Measurements from ENCODE around the gene DOK1.

Gene DOK1

GRCh38 chr2:74553892-74554819, at the start of gene DOK1, which contains the start of gene LOXL3:
DOK1 (plus strand) TSS chr2:74554720; CDS start chr2:74554755, 35 bp downstream.
LOXL3 (minus strand) TSS chr2:74553942; CDS start chr2:74552634, 1,308 bp downstream.
- peak; percentile 54 to 64 for DNase-seq (ENCODE audit: low read depth in 2 of 2)

- DNase-seq (ENCODE audit: low read depth in 2 of 2): no peak
These were observed 48.9 kb upstream of the DOK1 start for GRCh38 chr2:74505448-74506246.

DNA sequence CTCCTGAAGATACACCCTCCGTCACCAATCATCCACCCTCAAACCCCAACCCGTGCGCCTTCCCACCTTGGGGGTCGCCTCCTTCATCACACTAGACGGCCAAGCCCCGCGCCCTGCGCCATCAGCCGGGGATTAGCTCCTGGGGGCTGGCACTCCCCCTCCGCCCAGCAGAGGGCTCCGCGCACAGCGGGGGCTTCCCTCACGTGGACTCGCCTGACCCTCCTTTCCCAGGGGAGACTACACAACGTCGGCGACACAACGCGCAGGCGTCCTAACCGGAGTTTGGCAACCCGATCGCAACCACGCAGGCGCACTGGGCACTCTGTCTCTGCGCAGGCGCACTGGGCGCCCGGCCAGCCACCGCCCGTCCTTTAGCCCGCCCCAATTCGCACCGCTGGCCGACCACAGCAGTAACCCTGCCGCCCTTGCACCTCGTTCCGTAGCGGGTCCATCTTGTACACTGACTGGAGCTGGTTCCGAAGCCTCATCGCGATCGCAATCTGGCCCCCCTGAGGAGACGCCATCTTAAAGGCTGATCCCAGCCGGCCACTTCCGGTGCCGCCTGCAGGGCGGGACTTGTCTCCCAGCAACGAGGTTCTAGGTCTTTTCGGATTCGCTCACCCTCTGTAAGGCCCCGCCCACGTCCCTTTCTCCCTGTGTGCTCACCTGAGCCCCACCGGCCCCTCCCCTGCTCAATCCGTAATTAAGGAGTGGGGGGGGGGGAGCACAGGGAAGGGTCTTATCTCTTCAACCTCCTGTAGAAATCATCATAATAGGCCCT, 47.2 kb upstream of the DOK1 start, which contains the start of gene PCGF1:
PCGF1 (minus strand) TSS at position 551 of the 781 bp plus-strand sequence; CDS start at position 524, 27 bp downstream.
- peak; percentile 99 for DNase-seq (ENCODE audit: low read depth in 2 of 2)

GRCh38 chr2:74507926-74508520, 46.5 kb upstream of the DOK1 start:
- no peak for DNase-seq (ENCODE audit: low read depth in 2 of 2)

- DNase-seq (ENCODE audit: low read depth in 2 of 2): no peak
These were observed 44.2 kb upstream of the DOK1 start for GRCh38 chr2:74510272-74510671.

DNA sequence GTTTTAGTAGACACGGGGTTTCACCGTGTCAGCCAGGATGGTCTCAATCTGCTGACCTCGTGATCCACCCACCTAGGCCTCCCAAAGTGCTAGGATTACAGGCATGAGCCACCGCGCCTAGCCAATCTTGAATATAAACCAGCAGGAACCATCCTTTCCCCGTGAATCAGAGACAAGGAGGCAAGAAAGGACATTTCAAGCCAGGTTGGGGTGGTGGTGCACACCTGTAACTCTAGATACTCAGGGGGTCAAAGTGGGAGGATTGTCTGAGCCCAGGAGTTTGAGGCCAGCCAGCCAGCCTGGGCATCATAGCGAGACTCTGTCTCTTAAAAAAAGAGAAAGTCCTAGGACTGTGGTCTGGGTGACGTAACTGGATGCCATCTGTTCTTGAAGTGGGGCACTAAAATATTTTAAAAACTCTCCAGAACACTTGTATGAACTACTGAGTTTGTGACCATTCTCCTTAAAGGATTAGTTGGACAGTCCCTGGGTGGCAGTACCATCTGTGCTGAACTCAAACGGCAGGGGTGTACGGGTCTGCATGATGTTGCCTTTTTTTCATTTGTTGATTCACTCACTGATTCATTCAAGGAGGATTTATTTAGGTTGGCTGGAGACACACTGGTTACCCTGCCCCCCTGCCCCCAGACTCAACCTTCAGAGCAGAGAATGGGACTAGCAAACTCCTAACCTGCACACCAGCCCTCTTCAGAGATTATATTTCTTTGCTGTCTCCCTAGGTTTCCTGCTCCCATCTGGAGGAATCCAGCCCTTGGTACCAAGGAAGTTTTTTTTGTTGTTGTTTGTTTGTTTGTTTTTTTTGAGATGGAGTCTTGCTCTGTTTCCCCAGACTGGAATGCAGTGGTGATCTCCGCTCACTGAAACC, 43.2 kb upstream of the DOK1 start:
- DNase-seq (ENCODE audit: low read depth in 2 of 2): no peak

DNA sequence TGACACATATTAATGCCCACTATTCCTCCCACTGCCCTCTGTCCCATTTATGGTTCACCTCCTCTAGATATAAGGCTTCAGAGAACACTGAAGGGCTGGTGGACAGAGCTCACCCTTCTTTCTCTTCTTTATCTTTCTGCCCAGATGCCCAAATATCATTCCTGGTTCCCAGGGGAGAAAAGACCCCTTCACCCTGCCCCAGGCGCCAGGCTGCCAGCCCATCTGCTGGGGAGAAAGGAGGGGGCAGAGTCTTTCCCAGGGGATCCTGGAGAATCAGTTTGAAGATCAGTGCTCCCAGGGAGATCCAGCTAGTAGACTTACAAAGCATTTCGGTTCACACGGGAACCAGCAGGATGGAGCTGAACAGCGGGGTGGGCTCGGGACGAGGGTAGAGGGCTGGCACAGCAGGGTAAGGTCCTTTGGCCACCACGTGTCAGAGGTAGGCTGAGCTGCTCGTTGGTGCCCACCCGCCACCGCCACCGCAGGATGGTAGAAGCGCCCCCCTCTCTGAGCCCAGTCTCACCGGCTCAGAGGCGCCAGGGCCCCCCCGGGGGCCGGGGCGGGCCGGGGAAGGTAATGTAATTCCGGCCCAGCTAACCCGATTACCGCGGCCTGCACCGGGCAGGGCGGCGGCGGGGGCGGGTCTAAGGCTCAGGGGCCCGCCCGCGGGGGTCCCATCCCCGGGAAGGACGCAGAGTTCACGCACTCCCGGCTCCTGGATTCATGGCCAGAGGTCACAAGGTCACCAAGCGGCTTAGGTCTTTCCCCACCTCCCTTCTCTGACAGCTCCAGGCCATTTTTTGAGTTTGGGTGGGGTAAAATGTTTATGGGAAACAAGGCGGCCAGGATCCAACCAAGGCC, 41.5 kb upstream of the DOK1 start:
- DNase-seq (ENCODE audit: low read depth in 2 of 2): no peak

GRCh38 chr2:74513605-74514367, 40.7 kb upstream of the DOK1 start:
- no peak for DNase-seq (ENCODE audit: low read depth in 2 of 2)

DNA sequence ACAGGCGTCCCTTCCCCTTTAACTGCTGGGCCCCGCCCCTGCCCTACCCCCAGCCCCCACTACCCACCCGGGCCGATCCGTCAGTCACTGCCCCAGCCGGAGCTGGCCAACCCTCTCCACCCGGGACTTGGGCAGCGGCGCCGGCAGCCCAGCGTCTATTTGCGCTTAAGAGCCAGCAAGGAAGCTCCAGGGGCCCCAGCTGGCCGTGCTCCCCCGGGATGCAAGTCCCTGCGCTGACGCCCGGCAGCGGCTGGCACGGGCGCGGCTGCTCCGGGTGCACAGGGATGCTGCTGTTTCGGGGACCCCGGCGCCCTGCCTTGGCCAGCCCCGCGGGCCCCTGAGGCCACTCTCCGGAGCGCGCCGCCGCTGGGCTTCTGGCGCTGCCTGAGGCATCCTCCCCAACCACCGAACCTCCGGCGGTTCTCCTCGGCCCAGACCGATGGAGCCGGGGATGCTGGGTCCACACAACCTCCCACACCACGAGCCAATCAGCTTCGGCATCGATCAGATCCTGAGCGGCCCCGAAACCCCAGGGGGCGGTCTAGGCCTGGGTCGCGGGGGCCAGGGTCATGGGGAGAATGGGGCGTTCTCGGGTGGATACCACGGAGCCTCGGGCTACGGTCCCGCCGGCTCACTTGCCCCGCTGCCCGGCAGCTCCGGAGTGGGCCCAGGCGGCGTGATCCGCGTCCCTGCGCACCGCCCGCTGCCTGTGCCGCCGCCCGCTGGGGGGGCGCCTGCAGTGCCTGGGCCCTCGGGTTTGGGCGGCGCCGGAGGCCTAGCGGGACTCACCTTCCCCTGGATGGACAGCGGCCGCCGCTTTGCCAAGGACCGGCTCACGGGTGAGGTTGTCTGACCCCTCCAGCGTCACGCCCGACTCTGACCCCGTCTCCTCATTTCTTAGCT, 39.9 kb upstream of the DOK1 start, which contains the start of gene TLX2:
TLX2 (plus strand) TSS at position 83 of the 903 bp plus-strand sequence; CDS start at position 440, 357 bp downstream.
- no peak for DNase-seq (ENCODE audit: low read depth in 2 of 2)

DNA sequence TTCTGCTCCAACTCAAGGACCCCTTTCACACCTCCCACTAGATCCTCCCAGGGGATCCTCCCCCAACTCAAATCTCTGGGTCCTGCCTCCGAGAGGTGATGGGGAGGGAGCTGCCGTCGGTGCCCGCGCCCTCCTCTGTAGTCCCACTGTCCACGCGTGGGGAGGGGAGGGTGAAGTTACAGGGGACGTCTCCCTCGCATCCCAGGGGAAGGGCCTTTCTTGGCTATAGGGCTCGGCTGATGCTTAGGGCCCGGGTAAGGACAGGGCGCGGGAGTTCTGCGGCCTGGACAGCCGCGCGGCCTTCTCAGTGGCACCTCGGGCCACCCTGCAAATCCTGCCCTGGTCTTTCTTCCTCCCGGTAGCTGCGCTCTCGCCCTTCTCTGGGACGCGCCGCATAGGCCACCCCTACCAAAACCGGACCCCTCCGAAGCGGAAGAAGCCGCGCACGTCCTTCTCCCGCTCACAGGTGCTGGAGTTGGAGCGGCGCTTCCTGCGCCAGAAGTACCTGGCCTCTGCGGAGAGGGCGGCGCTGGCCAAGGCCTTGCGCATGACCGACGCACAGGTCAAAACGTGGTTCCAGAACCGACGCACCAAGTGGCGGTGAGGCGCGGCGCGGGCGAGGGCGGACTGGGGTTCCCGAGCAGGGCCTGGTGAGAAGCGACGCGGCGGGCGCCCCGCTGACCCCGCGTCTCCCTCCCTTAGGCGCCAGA, 39.1 kb upstream of the DOK1 start:
- no peak for DNase-seq (ENCODE audit: low read depth in 2 of 2)

DNA sequence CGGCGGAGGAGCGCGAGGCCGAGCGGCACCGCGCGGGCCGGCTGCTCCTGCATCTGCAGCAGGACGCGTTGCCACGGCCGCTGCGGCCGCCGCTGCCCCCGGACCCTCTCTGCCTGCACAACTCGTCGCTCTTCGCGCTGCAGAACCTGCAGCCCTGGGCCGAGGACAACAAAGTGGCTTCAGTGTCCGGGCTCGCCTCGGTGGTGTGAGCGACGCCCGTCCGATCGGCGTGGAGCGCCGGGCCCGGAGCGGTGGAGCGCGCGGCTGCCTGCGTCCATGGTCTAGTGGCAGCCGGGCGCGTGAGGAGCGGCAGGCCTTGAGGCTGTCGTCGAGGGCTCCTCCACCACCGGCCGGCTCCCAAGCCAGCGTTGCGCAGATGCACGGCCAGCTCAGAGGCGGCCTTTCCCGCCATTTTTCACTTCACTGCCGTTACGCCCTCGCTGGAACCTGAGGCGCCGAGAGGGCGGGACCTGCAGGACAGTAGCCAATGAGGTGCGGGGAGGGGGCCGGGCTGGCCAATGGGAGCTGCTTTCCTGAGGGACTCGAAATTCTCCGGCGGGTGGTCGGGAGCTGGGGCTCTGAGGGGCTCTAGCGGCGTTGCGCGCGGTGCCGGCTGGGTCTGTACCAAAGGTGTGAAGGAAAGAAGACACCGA, 38.4 kb upstream of the DOK1 start:
- peak; percentile 47 to 55 for DNase-seq (ENCODE audit: low read depth in 2 of 2)

GRCh38 chr2:74516650-74517049, 37.9 kb upstream of the DOK1 start:
- DNase-seq (ENCODE audit: low read depth in 2 of 2): no peak

DNA sequence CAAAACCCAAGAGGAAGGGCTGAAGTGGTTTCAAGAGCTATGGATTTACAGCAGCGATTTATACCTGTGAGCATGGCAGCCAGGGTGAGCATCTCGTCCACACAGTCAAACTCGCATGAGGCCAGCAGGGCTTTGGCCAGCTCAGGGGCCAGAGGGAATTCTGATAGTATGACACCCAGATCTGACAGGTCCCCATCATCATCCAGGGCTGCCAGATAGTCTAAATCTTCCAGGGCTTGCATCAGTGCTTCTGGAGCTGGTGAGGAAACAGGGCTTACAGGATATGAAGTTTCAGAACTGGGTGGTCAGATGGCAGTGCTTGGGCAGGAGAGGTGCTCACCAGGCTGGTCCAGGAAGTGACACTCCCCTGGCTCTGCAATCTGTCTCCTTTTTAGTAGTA, 32.0 kb upstream of the DOK1 start:
- no peak for DNase-seq (ENCODE audit: low read depth in 2 of 2)

DNA sequence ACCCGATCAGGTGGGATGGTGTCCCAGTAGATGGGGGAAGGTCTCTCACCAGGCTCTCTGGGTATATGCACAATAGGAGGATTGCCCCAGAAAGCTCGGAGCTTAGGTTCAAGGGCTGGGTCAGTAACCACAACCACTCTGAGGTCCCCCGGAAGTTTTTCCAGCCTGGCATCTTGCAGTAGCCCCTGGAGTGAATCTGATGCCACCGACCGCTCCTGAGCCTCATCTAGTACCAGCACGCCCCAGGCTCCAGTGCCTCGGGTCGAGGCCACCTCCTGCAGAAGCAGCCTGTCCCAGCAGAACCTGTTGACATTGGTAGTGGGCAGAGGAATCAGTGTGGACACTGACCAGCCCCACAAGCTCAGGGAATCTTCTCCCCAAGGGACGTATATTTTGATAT, 30.5 kb upstream of the DOK1 start:
- DNase-seq (ENCODE audit: low read depth in 2 of 2): no peak

GRCh38 chr2:74524955-74525716, 29.4 kb upstream of the DOK1 start:
- DNase-seq (ENCODE audit: low read depth in 2 of 2): no peak
